HepG2 (cell line): ENCODE results near the gene HECTD2. TPM values are rescaled to one million over a fixed set of nuclear protein-coding genes. Genes with fewer than 3 reads are reported as not detected.
A peak's percentile ranks its signal among the peaks of the same experiment; 100 is the strongest.

ENCODE experiments used
- ADNP ChIP-seq: sonication (generic); formaldehyde crosslinking; IDR thresholded peaks from 2 replicates; pipeline ENCODE4 v1.4.0; 2020; ENCODE audit warnings: missing genetic modification reagents
- DMAP1 ChIP-seq: IDR thresholded peaks from 2 replicates; pipeline ENCODE4 v1.6.1; 2016
- DPF2 ChIP-seq: sonication (generic); formaldehyde crosslinking; IDR thresholded peaks from 2 replicates; pipeline ENCODE4 v1.4.0; 2020; ENCODE audit warnings: mild to moderate bottlenecking, low read depth, missing genetic modification reagents, borderline replicate concordance
- GATAD2A ChIP-seq: IDR thresholded peaks from 2 replicates; pipeline ENCODE4 v1.6.1; 2016
- HOXA7 ChIP-seq: sonication (generic); formaldehyde crosslinking; IDR thresholded peaks from 2 replicates; pipeline ENCODE4 v1.8.1; 2022; ENCODE audit warnings: mild to moderate bottlenecking, missing genetic modification reagents, moderate library complexity
- MEF2D ChIP-seq: sonication (generic); formaldehyde crosslinking; IDR thresholded peaks from 2 replicates; pipeline ENCODE4 v1.5.1; 2020; ENCODE audit warnings: mild to moderate bottlenecking, missing genetic modification reagents
- MEIS1 ChIP-seq: sonication (generic); formaldehyde crosslinking; IDR thresholded peaks from 2 replicates; pipeline ENCODE4 v1.9.0; 2021; ENCODE audit warnings: mild to moderate bottlenecking, missing genetic modification reagents, moderate library complexity, borderline replicate concordance
- NCOA5 ChIP-seq: sonication (generic); formaldehyde crosslinking; IDR thresholded peaks from 2 replicates; pipeline ENCODE4 v1.4.0; 2020; ENCODE audit warnings: missing genetic modification reagents
- NFE2L1 ChIP-seq: sonication (generic); formaldehyde crosslinking; IDR thresholded peaks from 2 replicates; pipeline ENCODE4 v1.4.0; 2020; ENCODE audit warnings: missing genetic modification reagents, mild to moderate bottlenecking, borderline replicate concordance
- SIN3B ChIP-seq: fragments of 150-350 bp; IDR thresholded peaks from 2 replicates; pipeline ENCODE4 v1.6.1; 2014; ENCODE audit warnings: low read length
- STAG1 ChIP-seq: sonication (generic); formaldehyde crosslinking; IDR thresholded peaks from 2 replicates; pipeline ENCODE4 v1.4.0; 2020; ENCODE audit warnings: missing genetic modification reagents
- ZBTB7A ChIP-seq: sonication (generic); formaldehyde crosslinking; IDR thresholded peaks from 2 replicates; pipeline ENCODE4 v1.8.0; 2022; ENCODE audit warnings: mild to moderate bottlenecking, missing genetic modification reagents
- ZNF225 ChIP-seq: sonication (generic); formaldehyde crosslinking; IDR thresholded peaks from 2 replicates; pipeline ENCODE4 v1.4.0; 2020; ENCODE audit warnings: mild to moderate bottlenecking, missing genetic modification reagents
- ZNF326 ChIP-seq: sonication (generic); formaldehyde crosslinking; IDR thresholded peaks from 2 replicates; pipeline ENCODE4 v1.4.0; 2020; ENCODE audit warnings: missing genetic modification reagents, borderline replicate concordance
- ZNF567 ChIP-seq: sonication (generic); formaldehyde crosslinking; IDR thresholded peaks from 2 replicates; pipeline ENCODE4 v1.8.1; 2023; ENCODE audit warnings: mild to moderate bottlenecking, missing genetic modification reagents, borderline replicate concordance
- ZNF652 ChIP-seq: IDR thresholded peaks from 2 replicates; pipeline ENCODE4 v1.6.1; 2016; ENCODE audit warnings: low read depth, borderline replicate concordance
- ZNF674 ChIP-seq: sonication (generic); formaldehyde crosslinking; IDR thresholded peaks from 2 replicates; pipeline ENCODE4 v1.5.0; 2020; ENCODE audit warnings: low read depth, mild to moderate bottlenecking, missing genetic modification reagents
- ZNF883 ChIP-seq: sonication (generic); formaldehyde crosslinking; IDR thresholded peaks from 2 replicates; pipeline ENCODE4 v1.5.1; 2020; ENCODE audit warnings: mild to moderate bottlenecking, missing genetic modification reagents; ENCODE audit errors: not compliant biosample characterization
- polyA plus RNA-seq, 8 experiments: library from polyadenylated mRNA; depleted of rRNA in 3 of 8; stranded (reverse) in 7 of 8; unstranded in 1 of 8; fragments of >200 nt; fragmentation: Illumina TruSeq in 4 of 8; extraction: Trizol in 4 of 8; gene quantifications; 2 replicates each; pipeline versions ENCODE4 v1.2.1 to v1.2.3, GENCODE V29; 2011 to 2016; ENCODE audit warnings: low read depth in 4 of 8, missing spikeins in 1 of 8, mixed read lengths in 1 of 8; ENCODE audit not compliant: insufficient read depth in 1 of 8
- total RNA-seq, 5 experiments: library from RNA; depleted of rRNA; stranded (reverse); fragments of >200 nt; fragmentation: Illumina TruSeq; extraction: Trizol; gene quantifications; 2 replicates each; pipeline ENCODE4 v1.2.3, GENCODE V29; 2016; ENCODE audit warnings: low read depth in 1 of 5
- TF ChIP-seq, protein P1 (sequence below): sonication (generic); formaldehyde crosslinking; conservative IDR thresholded peaks from 2 replicates; pipeline ENCODE4 v1.4.0; 2020; ENCODE audit warnings: missing genetic modification reagents
- TF ChIP-seq, protein P2 (sequence below): sonication (generic); formaldehyde crosslinking; IDR thresholded peaks from 2 replicates; pipeline ENCODE4 v1.5.0; 2020; ENCODE audit warnings: missing genetic modification reagents
- TF ChIP-seq, protein P3 (sequence below): sonication (generic); formaldehyde crosslinking; IDR thresholded peaks from 2 replicates; pipeline ENCODE4 v1.5.0; 2020; ENCODE audit warnings: mild to moderate bottlenecking, missing genetic modification reagents, moderate library complexity
- TF ChIP-seq, protein P4 (sequence below): sonication (generic); formaldehyde crosslinking; IDR thresholded peaks from 2 replicates; pipeline ENCODE4 v1.4.0; 2020; ENCODE audit warnings: missing genetic modification reagents
- TF ChIP-seq, protein P5 (sequence below): sonication (generic); formaldehyde crosslinking; IDR thresholded peaks from 2 replicates; pipeline ENCODE4 v1.4.0; 2020; ENCODE audit warnings: missing genetic modification reagents, borderline replicate concordance

The HECTD2 gene
- total and polyA plus RNA-seq, 2 of the 13 experiments (the other 11 are each of a cell fraction or from before 2014, with no cell fraction given): 3.2 to 5.2 TPM

DNA sequence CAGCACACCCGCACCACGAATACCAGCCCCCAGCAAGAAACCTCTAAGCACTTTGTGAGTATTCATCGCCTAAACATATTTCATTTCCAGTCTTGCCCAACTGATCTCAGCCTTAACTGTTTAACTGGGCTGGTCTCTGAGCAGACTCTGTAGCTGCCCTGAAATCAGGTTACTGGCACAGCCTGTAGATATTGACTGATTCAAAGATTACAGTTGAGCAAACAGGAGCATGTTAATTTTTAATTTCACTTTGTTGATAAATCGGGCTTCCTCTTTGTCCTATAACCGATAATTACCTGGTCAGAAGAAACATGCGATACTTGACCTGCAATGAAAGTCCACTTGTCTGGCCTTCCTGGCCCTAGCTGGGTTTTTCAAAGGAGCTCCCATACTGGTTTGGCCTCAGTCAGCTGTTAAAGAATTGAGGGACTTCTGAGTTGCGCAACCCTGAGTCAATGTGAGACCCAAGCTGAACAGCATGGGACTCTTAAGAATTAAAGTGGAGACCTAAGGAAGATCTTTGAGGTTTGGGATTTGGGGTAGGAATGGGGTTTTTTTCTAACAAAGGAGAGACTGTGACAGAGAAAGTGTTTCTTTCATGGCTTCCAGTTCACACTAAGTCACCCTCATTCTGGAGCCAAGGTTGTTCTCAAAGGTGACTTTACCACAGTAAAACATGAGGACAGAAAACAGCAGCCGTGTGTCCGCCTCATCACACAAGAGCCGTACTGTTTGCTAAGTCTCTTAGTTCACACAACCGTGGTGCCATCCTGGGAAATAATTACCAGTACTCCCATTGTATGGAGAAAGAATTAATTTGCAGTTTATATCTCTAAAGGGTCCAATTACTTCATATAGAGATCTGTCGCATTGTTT is 146.8 kb downstream of the HECTD2 start (continued):
- TF ChIP-seq, protein P1, sequence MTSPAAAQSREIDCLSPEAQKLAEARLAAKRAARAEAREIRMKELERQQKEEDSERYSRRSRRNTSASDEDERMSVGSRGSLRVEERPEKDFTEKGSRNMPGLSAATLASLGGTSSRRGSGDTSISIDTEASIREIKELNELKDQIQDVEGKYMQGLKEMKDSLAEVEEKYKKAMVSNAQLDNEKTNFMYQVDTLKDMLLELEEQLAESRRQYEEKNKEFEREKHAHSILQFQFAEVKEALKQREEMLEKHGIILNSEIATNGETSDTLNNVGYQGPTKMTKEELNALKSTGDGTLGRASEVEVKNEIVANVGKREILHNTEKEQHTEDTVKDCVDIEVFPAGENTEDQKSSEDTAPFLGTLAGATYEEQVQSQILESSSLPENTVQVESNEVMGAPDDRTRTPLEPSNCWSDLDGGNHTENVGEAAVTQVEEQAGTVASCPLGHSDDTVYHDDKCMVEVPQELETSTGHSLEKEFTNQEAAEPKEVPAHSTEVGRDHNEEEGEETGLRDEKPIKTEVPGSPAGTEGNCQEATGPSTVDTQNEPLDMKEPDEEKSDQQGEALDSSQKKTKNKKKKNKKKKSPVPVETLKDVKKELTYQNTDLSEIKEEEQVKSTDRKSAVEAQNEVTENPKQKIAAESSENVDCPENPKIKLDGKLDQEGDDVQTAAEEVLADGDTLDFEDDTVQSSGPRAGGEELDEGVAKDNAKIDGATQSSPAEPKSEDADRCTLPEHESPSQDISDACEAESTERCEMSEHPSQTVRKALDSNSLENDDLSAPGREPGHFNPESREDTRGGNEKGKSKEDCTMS (CRISPR knock-in tag): no peak
- peak; percentile 37; the same call in 1 of the 2 replicates for TF ChIP-seq DMAP1 (CRISPR knock-in tag)
- TF ChIP-seq NFE2L1: no peak
- TF ChIP-seq, protein P2, sequence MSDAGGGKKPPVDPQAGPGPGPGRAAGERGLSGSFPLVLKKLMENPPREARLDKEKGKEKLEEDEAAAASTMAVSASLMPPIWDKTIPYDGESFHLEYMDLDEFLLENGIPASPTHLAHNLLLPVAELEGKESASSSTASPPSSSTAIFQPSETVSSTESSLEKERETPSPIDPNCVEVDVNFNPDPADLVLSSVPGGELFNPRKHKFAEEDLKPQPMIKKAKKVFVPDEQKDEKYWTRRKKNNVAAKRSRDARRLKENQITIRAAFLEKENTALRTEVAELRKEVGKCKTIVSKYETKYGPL: 0 out of 2 replicates have a peak, but pooled peaks have one; percentile 51
- TF ChIP-seq ZNF883 (CRISPR knock-in tag): no peak
- no peak for TF ChIP-seq ADNP (CRISPR knock-in tag)
- peak; percentile 76 for TF ChIP-seq ZNF652 (CRISPR knock-in tag)
- peak; percentile 22; the same call in 1 of the 2 replicates for TF ChIP-seq STAG1
- 0 out of 2 replicates have a peak, but pooled peaks have one; percentile 62 for TF ChIP-seq MEIS1 (CRISPR knock-in tag)
- no peak for TF ChIP-seq ZNF674 (CRISPR knock-in tag)
- no peak for TF ChIP-seq SIN3B
- TF ChIP-seq, protein P3, sequence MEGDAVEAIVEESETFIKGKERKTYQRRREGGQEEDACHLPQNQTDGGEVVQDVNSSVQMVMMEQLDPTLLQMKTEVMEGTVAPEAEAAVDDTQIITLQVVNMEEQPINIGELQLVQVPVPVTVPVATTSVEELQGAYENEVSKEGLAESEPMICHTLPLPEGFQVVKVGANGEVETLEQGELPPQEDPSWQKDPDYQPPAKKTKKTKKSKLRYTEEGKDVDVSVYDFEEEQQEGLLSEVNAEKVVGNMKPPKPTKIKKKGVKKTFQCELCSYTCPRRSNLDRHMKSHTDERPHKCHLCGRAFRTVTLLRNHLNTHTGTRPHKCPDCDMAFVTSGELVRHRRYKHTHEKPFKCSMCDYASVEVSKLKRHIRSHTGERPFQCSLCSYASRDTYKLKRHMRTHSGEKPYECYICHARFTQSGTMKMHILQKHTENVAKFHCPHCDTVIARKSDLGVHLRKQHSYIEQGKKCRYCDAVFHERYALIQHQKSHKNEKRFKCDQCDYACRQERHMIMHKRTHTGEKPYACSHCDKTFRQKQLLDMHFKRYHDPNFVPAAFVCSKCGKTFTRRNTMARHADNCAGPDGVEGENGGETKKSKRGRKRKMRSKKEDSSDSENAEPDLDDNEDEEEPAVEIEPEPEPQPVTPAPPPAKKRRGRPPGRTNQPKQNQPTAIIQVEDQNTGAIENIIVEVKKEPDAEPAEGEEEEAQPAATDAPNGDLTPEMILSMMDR (CRISPR knock-in tag): no peak
- TF ChIP-seq GATAD2A (CRISPR knock-in tag): peak; percentile 93; the same call in 1 of the 2 replicates
- TF ChIP-seq ZNF225: no peak
- TF ChIP-seq ZNF567 (CRISPR knock-in tag): no peak
- TF ChIP-seq ZNF326 (CRISPR knock-in tag): no peak
- TF ChIP-seq, protein P4, sequence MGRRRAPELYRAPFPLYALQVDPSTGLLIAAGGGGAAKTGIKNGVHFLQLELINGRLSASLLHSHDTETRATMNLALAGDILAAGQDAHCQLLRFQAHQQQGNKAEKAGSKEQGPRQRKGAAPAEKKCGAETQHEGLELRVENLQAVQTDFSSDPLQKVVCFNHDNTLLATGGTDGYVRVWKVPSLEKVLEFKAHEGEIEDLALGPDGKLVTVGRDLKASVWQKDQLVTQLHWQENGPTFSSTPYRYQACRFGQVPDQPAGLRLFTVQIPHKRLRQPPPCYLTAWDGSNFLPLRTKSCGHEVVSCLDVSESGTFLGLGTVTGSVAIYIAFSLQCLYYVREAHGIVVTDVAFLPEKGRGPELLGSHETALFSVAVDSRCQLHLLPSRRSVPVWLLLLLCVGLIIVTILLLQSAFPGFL: no peak
- no peak for TF ChIP-seq ZBTB7A (CRISPR knock-in tag)
- no peak for TF ChIP-seq HOXA7 (CRISPR knock-in tag)
- no peak for TF ChIP-seq NCOA5 (CRISPR knock-in tag)
- TF ChIP-seq, protein P5, sequence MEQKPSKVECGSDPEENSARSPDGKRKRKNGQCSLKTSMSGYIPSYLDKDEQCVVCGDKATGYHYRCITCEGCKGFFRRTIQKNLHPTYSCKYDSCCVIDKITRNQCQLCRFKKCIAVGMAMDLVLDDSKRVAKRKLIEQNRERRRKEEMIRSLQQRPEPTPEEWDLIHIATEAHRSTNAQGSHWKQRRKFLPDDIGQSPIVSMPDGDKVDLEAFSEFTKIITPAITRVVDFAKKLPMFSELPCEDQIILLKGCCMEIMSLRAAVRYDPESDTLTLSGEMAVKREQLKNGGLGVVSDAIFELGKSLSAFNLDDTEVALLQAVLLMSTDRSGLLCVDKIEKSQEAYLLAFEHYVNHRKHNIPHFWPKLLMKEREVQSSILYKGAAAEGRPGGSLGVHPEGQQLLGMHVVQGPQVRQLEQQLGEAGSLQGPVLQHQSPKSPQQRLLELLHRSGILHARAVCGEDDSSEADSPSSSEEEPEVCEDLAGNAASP (CRISPR knock-in tag): peak; percentile 69; the same call in 1 of the 2 replicates
- no peak; the same call in 1 of the 2 replicates for TF ChIP-seq MEF2D (CRISPR knock-in tag)
- peak; percentile 63 for TF ChIP-seq DPF2 (CRISPR knock-in tag)
